Uterus (tissue), 2 donors: Measurements from ENCODE around the gene CHMP1A.
"Not testable (repeated sequence)": the region's sequence is repeated elsewhere in the genome, so short reads cannot be mapped to it uniquely, and the experiment has no call there.

ENCODE experiments used
- POLR2A ChIP-seq, 2 donors: fragments of 450-650 bp; IDR thresholded peaks; one replicate each; pipeline ENCODE4 v1.6.1; 2016; ENCODE audit warnings: antibody characterized with exemption in 2 of 2, mild to moderate bottlenecking in 1 of 2, moderate library complexity in 1 of 2
- TF ChIP-seq, protein P1 (sequence below), 4 experiments: fragments of 200-600 bp in 2 of 4; fragments of 450-650 bp in 2 of 4; sonication (generic) in 2 of 4; IDR thresholded peaks; one replicate each; pipeline ENCODE4 v1.5.1; 2016 to 2019; ENCODE audit warnings: antibody characterized with exemption in 4 of 4, mild to moderate bottlenecking in 2 of 4, moderate library complexity in 1 of 4

GRCh38 chr16:89698717-89699116 lies 41.2 kb upstream of the CHMP1A start:
- not testable (repeated sequence) for TF ChIP-seq POLR2A (IDR thresholded peaks at IDR 0.05)
- TF ChIP-seq, protein P1, sequence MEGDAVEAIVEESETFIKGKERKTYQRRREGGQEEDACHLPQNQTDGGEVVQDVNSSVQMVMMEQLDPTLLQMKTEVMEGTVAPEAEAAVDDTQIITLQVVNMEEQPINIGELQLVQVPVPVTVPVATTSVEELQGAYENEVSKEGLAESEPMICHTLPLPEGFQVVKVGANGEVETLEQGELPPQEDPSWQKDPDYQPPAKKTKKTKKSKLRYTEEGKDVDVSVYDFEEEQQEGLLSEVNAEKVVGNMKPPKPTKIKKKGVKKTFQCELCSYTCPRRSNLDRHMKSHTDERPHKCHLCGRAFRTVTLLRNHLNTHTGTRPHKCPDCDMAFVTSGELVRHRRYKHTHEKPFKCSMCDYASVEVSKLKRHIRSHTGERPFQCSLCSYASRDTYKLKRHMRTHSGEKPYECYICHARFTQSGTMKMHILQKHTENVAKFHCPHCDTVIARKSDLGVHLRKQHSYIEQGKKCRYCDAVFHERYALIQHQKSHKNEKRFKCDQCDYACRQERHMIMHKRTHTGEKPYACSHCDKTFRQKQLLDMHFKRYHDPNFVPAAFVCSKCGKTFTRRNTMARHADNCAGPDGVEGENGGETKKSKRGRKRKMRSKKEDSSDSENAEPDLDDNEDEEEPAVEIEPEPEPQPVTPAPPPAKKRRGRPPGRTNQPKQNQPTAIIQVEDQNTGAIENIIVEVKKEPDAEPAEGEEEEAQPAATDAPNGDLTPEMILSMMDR (IDR thresholded peaks at IDR 0.05): not testable (repeated sequence)
